ENCODE data around the gene PA2G4.

DNA sequence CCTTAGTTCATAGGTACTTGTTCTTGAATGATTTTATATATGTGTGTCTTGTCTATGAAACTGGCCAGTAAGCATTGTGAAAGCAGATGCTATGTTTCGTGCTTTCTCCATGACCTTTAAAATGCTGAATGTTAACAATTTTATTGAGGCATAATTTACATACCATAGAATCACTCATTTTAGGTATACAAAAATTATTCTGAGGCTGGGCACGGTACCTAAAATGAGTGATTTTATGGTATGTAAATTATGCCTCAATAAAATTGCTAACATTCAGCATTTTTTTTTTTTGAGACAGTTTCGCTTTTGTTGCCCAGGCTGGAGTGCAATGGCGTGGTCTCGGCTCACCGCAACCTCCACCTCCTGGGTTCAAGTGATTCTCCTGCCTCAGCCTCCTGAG lies 30.5 kb downstream of the PA2G4 start:
- TF ChIP-seq, protein P1, sequence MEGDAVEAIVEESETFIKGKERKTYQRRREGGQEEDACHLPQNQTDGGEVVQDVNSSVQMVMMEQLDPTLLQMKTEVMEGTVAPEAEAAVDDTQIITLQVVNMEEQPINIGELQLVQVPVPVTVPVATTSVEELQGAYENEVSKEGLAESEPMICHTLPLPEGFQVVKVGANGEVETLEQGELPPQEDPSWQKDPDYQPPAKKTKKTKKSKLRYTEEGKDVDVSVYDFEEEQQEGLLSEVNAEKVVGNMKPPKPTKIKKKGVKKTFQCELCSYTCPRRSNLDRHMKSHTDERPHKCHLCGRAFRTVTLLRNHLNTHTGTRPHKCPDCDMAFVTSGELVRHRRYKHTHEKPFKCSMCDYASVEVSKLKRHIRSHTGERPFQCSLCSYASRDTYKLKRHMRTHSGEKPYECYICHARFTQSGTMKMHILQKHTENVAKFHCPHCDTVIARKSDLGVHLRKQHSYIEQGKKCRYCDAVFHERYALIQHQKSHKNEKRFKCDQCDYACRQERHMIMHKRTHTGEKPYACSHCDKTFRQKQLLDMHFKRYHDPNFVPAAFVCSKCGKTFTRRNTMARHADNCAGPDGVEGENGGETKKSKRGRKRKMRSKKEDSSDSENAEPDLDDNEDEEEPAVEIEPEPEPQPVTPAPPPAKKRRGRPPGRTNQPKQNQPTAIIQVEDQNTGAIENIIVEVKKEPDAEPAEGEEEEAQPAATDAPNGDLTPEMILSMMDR (IDR thresholded peaks at IDR 0.05): no peak
- TF ChIP-seq POLR2A (IDR thresholded peaks at IDR 0.05): no peak
